ENCODE data around the gene VAV1. TPM values are rescaled to one million over a fixed set of nuclear protein-coding genes. Genes with fewer than 3 reads are reported as not detected.

Gene VAV1
- total RNA-seq, 1 experiment from 2014 or later = not detected

- Mint-ChIP-seq H3K36me3 (ENCODE audit: insufficient read depth, unreplicated experiment) (peaks cover 43% of the 10 kb centered on the region), H3K9me3 (ENCODE audit: unreplicated experiment) (no peaks in the 10 kb centered on the region), H3K27ac (ENCODE audit: unreplicated experiment) (peak overlapping the region; percentile 94), H3K4me3 (ENCODE audit: unreplicated experiment) (peak overlapping the region; percentile 80), H3K27me3 (ENCODE audit: insufficient read depth, unreplicated experiment) (no peaks in the 10 kb centered on the region), H3K4me1 (ENCODE audit: low read depth, unreplicated experiment) (peaks cover 10% of the 10 kb centered on the region)
- Histone ChIP-seq H3K36me3 (ENCODE audit: control insufficient read depth, insufficient read depth, low read length) (peaks cover 2% of the 10 kb centered on the region; the same call in 1 of the 2 replicates), H3K9me3 (no peaks in the 10 kb centered on the region), H3K4me1 (peaks cover 13% of the 10 kb centered on the region), H3K4me3 (ENCODE audit: low read depth, low read length) (peak overlapping the region; percentile 80), H3K27me3 (replicated peaks; ENCODE audit: control insufficient read depth, insufficient read depth, low read length) (no peaks in the 10 kb centered on the region)
- ChIA-PET POLR2A (interaction anchor here (0.9 to 1.9 kb wide), 2 partner anchors 13 to 28 kb away, joined by 3 to 13 read pairs; partner anchors contain the start of gene GPR108), CTCF (interaction anchor here (0.5 to 1.6 kb wide), 4 partner anchors 13 to 78 kb away, joined by 3 to 7 read pairs (median 4); no protein-coding TSS in a partner anchor)
- no TSS peak for BruUV-seq (replicated peaks)
- TF ChIP-seq CTCF (IDR thresholded peaks at IDR 0.05; ENCODE audit: insufficient read depth in 1 of 2, low read depth in 1 of 2, low read length in 1 of 2, severe bottlenecking in 1 of 2, unreplicated experiment in 1 of 2) = no peak
- peak; percentile 91 to 96 for DNase-seq
- intact Hi-C loops (cut with micrococcal nuclease; ENCODE audit: unreplicated experiment) = loop anchor here (1.0 to 2.0 kb wide), 3 partner anchors 13 to 249 kb away; no protein-coding TSS in a partner anchor
Measured at GRCh38 chr19:6765738-6766356, 6.7 kb upstream of the VAV1 start.

GRCh38 chr19:6766357-6767080 lies 6.0 kb upstream of the VAV1 start:
- DNase-seq = no peak
- Histone ChIP-seq H3K36me3 (ENCODE audit: control insufficient read depth, insufficient read depth, low read length) (no peaks in the 10 kb centered on the region; the same call in 1 of the 2 replicates), H3K27me3 (replicated peaks; ENCODE audit: control insufficient read depth, insufficient read depth, low read length) (no peaks in the 10 kb centered on the region), H3K9me3 (no peaks in the 10 kb centered on the region), H3K4me1 (peaks cover 13% of the 10 kb centered on the region), H3K4me3 (ENCODE audit: low read depth, low read length) (peak overlapping the region; percentile 80)
- peak in 1 of 2 experiments; percentile 6 for TF ChIP-seq CTCF (IDR thresholded peaks at IDR 0.05; ENCODE audit: insufficient read depth in 1 of 2, low read depth in 1 of 2, low read length in 1 of 2, severe bottlenecking in 1 of 2, unreplicated experiment in 1 of 2)
- H3K4me3 Mint-ChIP-seq (ENCODE audit: unreplicated experiment) = peak overlapping the region; percentile 80
- intact Hi-C loops (cut with micrococcal nuclease; ENCODE audit: unreplicated experiment) = loop anchor here (1.0 to 2.0 kb wide), 4 partner anchors 13 to 250 kb away; no protein-coding TSS in a partner anchor
- H3K9me3 Mint-ChIP-seq (ENCODE audit: unreplicated experiment) = no peaks in the 10 kb centered on the region
- peaks cover 37% of the 10 kb centered on the region for H3K36me3 Mint-ChIP-seq (ENCODE audit: insufficient read depth, unreplicated experiment)
- CTCF ChIA-PET = interaction anchor here (1.1 to 1.6 kb wide), 2 partner anchors 14 to 28 kb away, joined by 3 to 5 read pairs; no protein-coding TSS in a partner anchor
- TSS peak; percentile 87 for BruUV-seq (replicated peaks)
- POLR2A ChIA-PET = interaction anchor here (0.9 to 1.9 kb wide), 2 partner anchors 14 to 29 kb away, joined by 3 to 13 read pairs; partner anchors contain the start of gene GPR108
- H3K4me1 Mint-ChIP-seq (ENCODE audit: low read depth, unreplicated experiment) = peaks cover 10% of the 10 kb centered on the region
- H3K27me3 Mint-ChIP-seq (ENCODE audit: insufficient read depth, unreplicated experiment) = no peaks in the 10 kb centered on the region
- peak overlapping the region; percentile 94 for H3K27ac Mint-ChIP-seq (ENCODE audit: unreplicated experiment)

- H3K27me3 ChIP-seq (replicated peaks; ENCODE audit: control insufficient read depth, insufficient read depth, low read length) = no peaks in the 10 kb centered on the region
- Mint-ChIP-seq H3K4me1 (ENCODE audit: low read depth, unreplicated experiment) (peaks cover 10% of the 10 kb centered on the region), H3K27me3 (ENCODE audit: insufficient read depth, unreplicated experiment) (no peaks in the 10 kb centered on the region), H3K36me3 (ENCODE audit: insufficient read depth, unreplicated experiment) (peaks cover 39% of the 10 kb centered on the region), H3K4me3 (ENCODE audit: unreplicated experiment) (peak overlapping the region; percentile 80), H3K9me3 (ENCODE audit: unreplicated experiment) (no peaks in the 10 kb centered on the region), H3K27ac (ENCODE audit: unreplicated experiment) (peak overlapping the region; percentile 94)
- ChIA-PET CTCF (interaction anchor here (1.6 kb wide), 1 partner anchor 29 kb away, joined by 5 read pairs; no protein-coding TSS in a partner anchor), POLR2A (interaction anchor here (0.6 to 1.9 kb wide), 2 partner anchors 14 to 26 kb away, joined by 3 to 13 read pairs; no protein-coding TSS in a partner anchor)
- H3K4me3 ChIP-seq (ENCODE audit: low read depth, low read length) = peak overlapping the region; percentile 80
- peaks cover 13% of the 10 kb centered on the region for H3K4me1 ChIP-seq
- no peaks in the 10 kb centered on the region for H3K9me3 ChIP-seq
- no peak for TF ChIP-seq CTCF (IDR thresholded peaks at IDR 0.05; ENCODE audit: insufficient read depth in 1 of 2, low read depth in 1 of 2, low read length in 1 of 2, severe bottlenecking in 1 of 2, unreplicated experiment in 1 of 2)
- no TSS peak for BruUV-seq (replicated peaks)
- no peak for DNase-seq
- no peaks in the 10 kb centered on the region; the same call in 1 of the 2 replicates for H3K36me3 ChIP-seq (ENCODE audit: control insufficient read depth, insufficient read depth, low read length)
- intact Hi-C loops (cut with micrococcal nuclease; ENCODE audit: unreplicated experiment) = loop anchor here (1.0 to 2.0 kb wide), 2 partner anchors 96 to 250 kb away; no protein-coding TSS in a partner anchor
Measured at GRCh38 chr19:6767081-6767356, 5.5 kb upstream of the VAV1 start.

Measured in Caco-2 (cell line).